Fibroblast of villous mesenchyme (primary cell): ENCODE results near the gene CFAP45. TPM values are rescaled to one million over a fixed set of nuclear protein-coding genes. Genes with fewer than 3 reads are reported as not detected.
A peak's percentile ranks its signal among the peaks of the same experiment; 100 is the strongest.

Source experiments
- DNase-seq: peaks from one replicate; pipeline ENCODE4 v3.0.0-alpha.2; 2010; ENCODE audit warnings: low read depth
- H3K4me3 ChIP-seq: 2 replicates; pipeline ENCODE4 v1.5.1; 2011; ENCODE audit warnings: low read depth, mild to moderate bottlenecking, low read length
- total RNA-seq: library from RNA; depleted of rRNA; stranded (reverse); fragments of >200 nt; gene quantifications from 2 replicates; pipeline ENCODE4 v1.2.3, GENCODE V29; 2012
- TF ChIP-seq, protein P1 (sequence below): IDR thresholded peaks from 2 replicates; pipeline ENCODE4 v1.5.1; 2012; ENCODE audit warnings: low read depth, mild to moderate bottlenecking, low read length; ENCODE audit not compliant: insufficient read depth

Gene CFAP45
- total RNA-seq, 1 donor: 0.43 TPM

- TF ChIP-seq, protein P1, sequence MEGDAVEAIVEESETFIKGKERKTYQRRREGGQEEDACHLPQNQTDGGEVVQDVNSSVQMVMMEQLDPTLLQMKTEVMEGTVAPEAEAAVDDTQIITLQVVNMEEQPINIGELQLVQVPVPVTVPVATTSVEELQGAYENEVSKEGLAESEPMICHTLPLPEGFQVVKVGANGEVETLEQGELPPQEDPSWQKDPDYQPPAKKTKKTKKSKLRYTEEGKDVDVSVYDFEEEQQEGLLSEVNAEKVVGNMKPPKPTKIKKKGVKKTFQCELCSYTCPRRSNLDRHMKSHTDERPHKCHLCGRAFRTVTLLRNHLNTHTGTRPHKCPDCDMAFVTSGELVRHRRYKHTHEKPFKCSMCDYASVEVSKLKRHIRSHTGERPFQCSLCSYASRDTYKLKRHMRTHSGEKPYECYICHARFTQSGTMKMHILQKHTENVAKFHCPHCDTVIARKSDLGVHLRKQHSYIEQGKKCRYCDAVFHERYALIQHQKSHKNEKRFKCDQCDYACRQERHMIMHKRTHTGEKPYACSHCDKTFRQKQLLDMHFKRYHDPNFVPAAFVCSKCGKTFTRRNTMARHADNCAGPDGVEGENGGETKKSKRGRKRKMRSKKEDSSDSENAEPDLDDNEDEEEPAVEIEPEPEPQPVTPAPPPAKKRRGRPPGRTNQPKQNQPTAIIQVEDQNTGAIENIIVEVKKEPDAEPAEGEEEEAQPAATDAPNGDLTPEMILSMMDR: no peak
- DNase-seq: no peak
- H3K4me3 ChIP-seq: no peak overlapping the region
These were observed 39.7 kb upstream of the CFAP45 start for GRCh38 chr1:159939678-159940002.

- no peak overlapping the region for H3K4me3 ChIP-seq
- DNase-seq: no peak
- TF ChIP-seq, protein P1: no peak
These were observed 39.1 kb upstream of the CFAP45 start for GRCh38 chr1:159938905-159939677.

- DNase-seq: no peak
- no peak overlapping the region for H3K4me3 ChIP-seq
- TF ChIP-seq, protein P1: no peak
These were observed 38.4 kb upstream of the CFAP45 start for GRCh38 chr1:159938211-159938852.

DNA sequence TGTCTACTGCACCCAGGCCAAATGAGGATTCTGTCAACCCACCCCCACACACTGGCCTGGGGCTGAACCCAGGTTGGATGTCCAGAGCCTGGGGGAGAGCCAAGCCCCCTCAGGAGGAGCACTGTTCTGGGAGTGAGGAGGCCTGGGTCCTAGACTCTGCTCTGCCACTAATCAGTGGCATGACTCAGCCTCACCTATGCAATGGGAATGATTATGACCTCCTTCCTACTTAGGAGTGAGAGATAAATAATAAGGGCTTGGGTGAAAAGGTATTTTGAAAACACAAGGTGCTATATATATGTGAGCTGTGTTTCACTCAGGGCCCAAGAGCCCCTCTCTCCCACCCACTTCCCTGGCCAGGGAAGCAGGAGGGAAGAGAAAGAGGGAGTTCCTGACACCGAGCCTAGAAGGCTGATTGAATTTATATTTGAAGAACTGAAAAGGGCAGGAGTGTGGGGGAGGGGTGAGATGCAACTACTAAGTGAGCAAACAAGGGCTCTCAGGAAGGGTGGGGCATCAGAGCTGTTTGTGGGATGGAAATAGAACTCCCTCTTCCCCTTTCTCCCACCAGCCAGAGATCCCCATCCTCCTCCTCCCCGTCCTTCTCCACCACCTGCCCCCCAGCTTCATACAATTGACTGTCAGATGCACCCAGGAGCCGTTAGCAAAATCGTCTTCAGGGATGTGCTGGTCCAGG, 37.2 kb upstream of the CFAP45 start:
- no peak overlapping the region for H3K4me3 ChIP-seq
- TF ChIP-seq, protein P1: no peak
- DNase-seq: no peak

DNA sequence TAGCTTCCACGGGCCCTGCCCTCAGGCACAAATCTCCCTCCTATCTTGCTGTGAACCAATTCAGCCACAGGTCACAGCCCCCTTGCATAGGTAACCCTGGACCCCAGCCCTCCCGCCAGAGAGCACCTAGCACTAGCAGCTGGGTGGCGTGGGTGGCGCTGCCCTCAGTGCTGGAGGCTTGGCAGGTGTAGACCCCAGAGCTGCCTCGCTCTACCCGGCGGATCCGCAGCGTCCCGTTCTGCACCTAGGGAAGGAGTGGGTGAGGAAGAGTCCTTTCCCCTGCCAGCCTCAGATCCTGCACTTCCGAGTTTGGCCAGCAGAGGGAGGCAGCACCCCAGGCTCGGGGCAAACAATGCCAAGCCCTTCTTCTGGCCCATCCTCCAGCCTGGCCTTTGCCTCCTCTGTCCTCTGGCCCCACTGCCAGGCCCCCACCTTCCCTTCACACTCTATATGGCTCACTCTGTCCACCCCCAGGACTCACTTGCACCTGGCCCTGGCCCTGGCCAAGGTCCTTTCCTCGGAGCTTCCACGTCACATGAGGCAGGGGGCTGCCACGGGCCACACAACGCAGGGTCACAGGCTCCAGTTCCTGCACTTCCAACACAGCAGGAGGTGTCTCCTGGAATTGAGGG, 36.4 kb upstream of the CFAP45 start:
- H3K4me3 ChIP-seq: no peak overlapping the region
- TF ChIP-seq, protein P1: peak; percentile 94
- DNase-seq: peak; percentile 36

DNA sequence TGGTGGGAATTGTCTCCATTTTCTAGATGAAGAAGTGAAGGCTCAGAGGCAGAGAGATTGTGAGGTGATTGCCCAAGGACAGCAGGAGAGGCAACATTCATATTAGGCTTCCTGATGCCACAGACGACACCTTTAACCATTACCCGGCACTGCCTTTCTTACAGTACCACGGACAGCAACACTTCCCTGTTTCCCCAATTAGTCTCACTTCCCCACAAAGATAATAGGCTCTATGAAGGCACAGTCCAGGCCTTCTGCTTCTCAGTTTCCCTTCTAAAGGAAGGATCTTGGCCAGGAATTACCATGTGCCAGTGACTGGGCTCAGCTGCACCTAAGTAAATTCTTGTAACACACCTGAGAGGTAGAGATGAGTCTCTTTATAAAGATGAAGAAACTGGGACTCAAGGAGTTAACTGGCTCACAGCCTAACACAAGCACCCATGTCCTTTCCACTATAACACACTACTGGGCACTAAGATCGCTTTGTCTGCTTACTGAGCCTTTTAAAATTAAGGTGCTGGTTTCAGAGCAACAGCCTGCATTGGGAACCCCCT, 35.8 kb upstream of the CFAP45 start:
- TF ChIP-seq, protein P1: no peak
- no peak overlapping the region for H3K4me3 ChIP-seq
- DNase-seq: no peak
